ENCODE results near the gene KATNAL2.

The KATNAL2 gene

DNA sequence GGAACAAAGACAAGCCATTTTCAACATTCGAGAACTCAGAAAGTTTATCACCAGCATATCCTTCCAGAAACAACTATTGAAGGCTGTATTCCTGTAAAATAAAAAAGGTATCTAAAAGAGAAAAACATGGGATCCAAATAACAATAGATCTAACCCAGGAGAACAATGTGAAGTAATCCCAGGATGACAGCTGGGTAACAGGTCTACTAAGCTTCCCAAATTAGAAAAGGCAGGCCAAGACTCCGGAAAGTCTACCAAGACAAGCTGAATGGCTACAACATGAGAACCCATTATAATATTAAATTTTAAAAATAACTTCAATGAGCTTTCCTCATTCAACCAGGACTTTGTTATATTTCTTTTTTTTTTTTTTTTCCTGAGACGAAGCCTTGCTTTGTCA, 6.5 kb upstream of the KATNAL2 start:
- no peak for DNase-seq (ENCODE audit: low read depth)
- TF ChIP-seq, protein P1, sequence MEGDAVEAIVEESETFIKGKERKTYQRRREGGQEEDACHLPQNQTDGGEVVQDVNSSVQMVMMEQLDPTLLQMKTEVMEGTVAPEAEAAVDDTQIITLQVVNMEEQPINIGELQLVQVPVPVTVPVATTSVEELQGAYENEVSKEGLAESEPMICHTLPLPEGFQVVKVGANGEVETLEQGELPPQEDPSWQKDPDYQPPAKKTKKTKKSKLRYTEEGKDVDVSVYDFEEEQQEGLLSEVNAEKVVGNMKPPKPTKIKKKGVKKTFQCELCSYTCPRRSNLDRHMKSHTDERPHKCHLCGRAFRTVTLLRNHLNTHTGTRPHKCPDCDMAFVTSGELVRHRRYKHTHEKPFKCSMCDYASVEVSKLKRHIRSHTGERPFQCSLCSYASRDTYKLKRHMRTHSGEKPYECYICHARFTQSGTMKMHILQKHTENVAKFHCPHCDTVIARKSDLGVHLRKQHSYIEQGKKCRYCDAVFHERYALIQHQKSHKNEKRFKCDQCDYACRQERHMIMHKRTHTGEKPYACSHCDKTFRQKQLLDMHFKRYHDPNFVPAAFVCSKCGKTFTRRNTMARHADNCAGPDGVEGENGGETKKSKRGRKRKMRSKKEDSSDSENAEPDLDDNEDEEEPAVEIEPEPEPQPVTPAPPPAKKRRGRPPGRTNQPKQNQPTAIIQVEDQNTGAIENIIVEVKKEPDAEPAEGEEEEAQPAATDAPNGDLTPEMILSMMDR (IDR thresholded peaks at IDR 0.05; ENCODE audit: control insufficient read depth, extremely low read depth, insufficient read depth), result no peak

DNA sequence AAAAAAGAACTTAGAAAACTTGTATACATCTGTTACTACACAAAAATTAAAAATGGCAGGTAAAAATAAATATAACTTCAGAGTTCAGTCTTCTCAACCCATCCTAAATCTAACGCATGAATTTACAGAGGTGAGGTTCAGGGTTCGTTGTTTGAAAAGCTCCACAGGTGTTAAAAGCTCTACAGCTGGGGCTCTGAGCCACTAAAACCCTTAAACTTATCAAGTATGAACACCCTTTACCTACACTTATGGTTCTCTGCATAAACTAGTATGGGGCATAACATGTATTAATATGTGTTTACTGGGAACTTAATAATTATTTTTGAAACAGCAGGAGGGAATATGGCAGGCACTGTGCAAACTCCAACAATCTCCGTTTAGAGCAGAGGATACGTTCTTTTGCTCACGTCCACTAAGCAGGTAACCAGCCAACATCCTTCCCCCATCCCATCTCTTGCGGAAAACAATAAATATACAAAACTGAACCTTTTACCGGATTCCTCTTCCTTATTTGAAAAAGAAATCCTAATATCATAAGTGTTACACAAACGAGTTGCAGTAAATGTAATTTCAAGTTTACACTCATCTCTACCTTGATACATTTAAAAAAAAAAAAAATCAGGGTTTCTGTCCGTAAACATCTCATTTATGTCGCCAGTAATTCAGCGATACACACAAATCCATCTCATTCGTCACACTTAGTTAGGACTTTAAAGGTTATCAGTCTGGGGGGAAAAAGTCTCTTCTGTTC, 1.4 kb upstream of the KATNAL2 start:
- TF ChIP-seq, protein P1 (IDR thresholded peaks at IDR 0.05; ENCODE audit: control insufficient read depth, extremely low read depth, insufficient read depth), result no peak
- peak overlapping the region; percentile 70 for H3K4me3 ChIP-seq (ENCODE audit: low read depth, low read length)
- no peak for DNase-seq (ENCODE audit: low read depth)

More for the DNA sequence above, 6.5 kb upstream of the KATNAL2 start:
- no peak overlapping the region for H3K4me3 ChIP-seq (ENCODE audit: low read depth, low read length)

DNA sequence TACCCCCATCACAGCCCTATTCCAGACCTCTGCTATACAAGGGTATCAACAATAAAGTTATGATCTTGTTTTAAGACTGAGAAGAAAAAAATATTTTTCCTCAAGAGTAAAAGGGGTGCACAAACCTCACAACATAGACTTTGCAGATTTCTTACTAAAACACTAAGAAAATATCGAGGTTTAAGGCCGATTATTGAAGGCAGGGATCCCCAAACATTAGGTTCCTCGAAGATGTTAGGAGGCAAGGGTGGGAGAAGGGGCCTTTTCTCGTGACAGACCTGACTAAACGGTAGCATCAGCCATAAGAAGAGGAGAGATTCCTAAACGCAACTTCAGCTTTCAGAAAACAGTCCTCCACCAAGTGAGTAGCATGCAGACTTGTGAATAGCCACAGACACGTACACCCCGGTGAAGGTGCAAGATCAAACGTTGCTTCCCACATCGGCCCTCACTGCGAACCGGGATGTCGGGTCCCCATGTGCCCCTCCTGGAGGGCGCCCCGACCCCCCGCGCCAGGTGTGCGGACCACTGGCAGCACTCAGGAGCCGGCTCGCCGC, 773 bp upstream of the KATNAL2 start:
- no peak for DNase-seq (ENCODE audit: low read depth)

DNA sequence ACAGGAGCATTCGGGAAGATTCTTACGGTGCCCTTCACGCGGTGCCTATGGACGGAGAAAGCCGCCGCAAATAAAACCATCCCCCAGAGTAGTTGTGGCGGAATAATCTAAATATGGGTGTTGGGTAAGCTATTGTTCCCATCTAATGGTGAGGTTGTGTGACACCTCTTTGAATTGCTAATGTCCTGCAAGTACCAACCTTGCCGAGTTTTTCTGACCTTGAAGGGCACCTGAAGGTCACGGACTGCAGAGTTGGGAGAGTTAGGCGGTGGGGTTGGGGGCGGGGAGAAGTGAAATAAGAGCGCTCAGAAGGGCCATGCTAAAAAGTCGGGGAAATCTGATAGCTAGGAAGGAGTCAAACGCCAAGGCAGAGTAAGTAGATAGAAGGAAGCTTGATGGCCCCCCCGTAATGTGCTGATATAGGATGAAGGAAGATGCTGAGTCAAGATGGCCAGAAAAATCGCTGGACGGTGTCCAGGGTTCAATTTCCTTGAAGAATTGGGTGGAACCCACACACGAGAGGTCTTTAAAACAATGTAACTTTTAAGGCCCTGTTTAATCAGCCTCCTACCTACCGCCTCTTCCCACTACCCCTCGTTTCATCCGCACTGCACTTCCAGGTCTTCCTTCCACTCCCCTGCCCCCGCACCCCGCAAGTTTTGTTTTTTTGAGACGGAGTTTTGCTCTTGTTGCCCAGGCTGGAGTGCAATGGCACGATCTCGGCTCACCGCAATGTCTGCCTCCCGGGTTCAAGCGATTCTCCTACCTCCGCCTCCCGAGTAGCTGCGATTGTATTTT, 600 bp downstream of the KATNAL2 start:
- TF ChIP-seq, protein P1 (IDR thresholded peaks at IDR 0.05; ENCODE audit: control insufficient read depth, extremely low read depth, insufficient read depth), result no peak
- DNase-seq (ENCODE audit: low read depth), result no peak
- H3K4me3 ChIP-seq (ENCODE audit: low read depth, low read length), result peak overlapping the region; percentile 70

More for the DNA sequence above, 773 bp upstream of the KATNAL2 start:
- peak overlapping the region; percentile 70 for H3K4me3 ChIP-seq (ENCODE audit: low read depth, low read length)
- TF ChIP-seq, protein P1 (IDR thresholded peaks at IDR 0.05; ENCODE audit: control insufficient read depth, extremely low read depth, insufficient read depth), result no peak

DNA sequence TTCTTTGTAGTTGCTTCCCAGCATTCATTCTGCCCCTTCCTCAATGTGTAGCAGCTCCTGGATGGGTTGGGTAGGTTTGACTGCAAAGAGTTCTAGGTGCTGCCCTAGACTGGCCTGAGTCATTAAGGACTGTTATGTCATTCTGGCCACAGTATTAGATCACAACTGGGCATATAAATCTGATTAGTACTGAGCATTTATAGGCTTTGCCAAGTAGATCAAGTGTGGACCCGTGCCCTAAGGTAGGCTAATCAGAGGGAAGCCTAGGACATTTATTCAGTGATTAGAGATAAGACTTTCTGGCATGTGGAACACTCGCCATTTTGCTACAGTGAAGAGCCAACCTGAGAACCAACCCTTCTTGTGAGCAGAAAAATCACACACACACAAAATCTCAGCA, 2.7 kb downstream of the KATNAL2 start:
- no peak overlapping the region for H3K4me3 ChIP-seq (ENCODE audit: low read depth, low read length)
- TF ChIP-seq, protein P1 (IDR thresholded peaks at IDR 0.05; ENCODE audit: control insufficient read depth, extremely low read depth, insufficient read depth), result no peak
- no peak for DNase-seq (ENCODE audit: low read depth)

DNA sequence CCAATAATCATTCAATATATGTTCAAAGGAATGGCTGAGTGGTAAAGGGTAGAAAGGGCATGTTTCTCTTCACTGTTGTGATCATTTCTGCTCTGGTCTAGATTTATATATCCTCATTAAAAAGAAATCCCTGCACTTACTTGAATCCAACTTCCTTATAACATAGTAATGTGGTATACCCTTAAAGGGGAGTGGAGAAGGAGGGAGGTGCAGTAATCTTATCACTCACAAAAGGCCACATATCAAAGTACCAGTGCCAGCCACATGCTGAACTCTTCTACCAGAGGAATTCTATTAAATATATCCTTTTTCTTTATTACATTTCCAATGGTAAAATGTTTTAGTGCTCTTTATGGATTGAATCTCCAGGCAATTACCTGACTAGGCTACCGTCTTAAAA, 3.3 kb downstream of the KATNAL2 start:
- DNase-seq (ENCODE audit: low read depth), result no peak
- no peak overlapping the region for H3K4me3 ChIP-seq (ENCODE audit: low read depth, low read length)
- TF ChIP-seq, protein P1 (IDR thresholded peaks at IDR 0.05; ENCODE audit: control insufficient read depth, extremely low read depth, insufficient read depth), result no peak
